Thoracic aorta (tissue), 2 donors: ENCODE results near the gene CHCHD4. TPM values are rescaled to one million over a fixed set of nuclear protein-coding genes. Genes with fewer than 3 reads are reported as not detected.

Experiments
- ATAC-seq: fragments of 150-250 bp; one replicate; pipeline ENCODE4 v1.8.0; 2017; ENCODE audit warnings: low read depth; ENCODE audit not compliant: insufficient number of reproducible peaks, low FRiP score
- DNase-seq: peaks from one replicate; pipeline ENCODE4 v3.0.0-alpha.2; 2020; ENCODE audit warnings: low spot score
- H3K27ac ChIP-seq, 2 donors: fragments of 200-600 bp; sonication (generic); 1 replicate in 1 of 2; 2 replicates in 1 of 2; pipeline ENCODE4 v1.5.1; 2016; ENCODE audit warnings: mild to moderate bottlenecking in 2 of 2, moderate library complexity in 2 of 2
- H3K27me3 ChIP-seq: fragments of 200-600 bp; sonication (generic); replicated peaks from 2 replicates; pipeline ENCODE4 v1.6.0; 2016; ENCODE audit warnings: mild to moderate bottlenecking; ENCODE audit not compliant: insufficient read depth
- H3K36me3 ChIP-seq: fragments of 200-600 bp; sonication (generic); one replicate; pipeline ENCODE4 v1.5.1; 2016
- H3K4me1 ChIP-seq, 2 donors: fragments of 200-600 bp; sonication (generic); 1 replicate in 1 of 2; 2 replicates in 1 of 2; pipeline versions ENCODE4 v1.5.1 to v1.6.0; 2016; ENCODE audit warnings: low read depth in 2 of 2, mild to moderate bottlenecking in 1 of 2; ENCODE audit not compliant: control insufficient read depth in 1 of 2
- H3K4me3 ChIP-seq: fragments of 200-600 bp; sonication (generic); 2 replicates; pipeline ENCODE4 v1.5.1; 2016; ENCODE audit warnings: mild to moderate bottlenecking
- H3K9me3 ChIP-seq: fragments of 200-600 bp; sonication (generic); 2 replicates; pipeline ENCODE4 v1.5.1; 2016
- total RNA-seq, 2 donors: library from RNA; depleted of rRNA; stranded (reverse); fragments of >200 nt; gene quantifications; one replicate each; pipeline versions ENCODE4 v1.1.0 to v1.2.3, GENCODE V29; 2016
- TF ChIP-seq, protein P1 (sequence below): fragments of 200-600 bp; sonication (generic); IDR thresholded peaks from one replicate; pipeline ENCODE4 v1.5.1; 2019; ENCODE audit warnings: antibody characterized with exemption

Gene CHCHD4
- total RNA-seq, 2 donors from 2014 or later, result 6.6 to 7.5 TPM

GRCh38 chr3:14157951-14158350 is 33.3 kb upstream of the CHCHD4 start:
- Histone ChIP-seq H3K27ac (no peak overlapping the region), H3K4me3 (no peak overlapping the region), H3K9me3 (peaks cover 12% of the 10 kb centered on the region), H3K4me1 (no peaks in the 10 kb centered on the region), H3K36me3 (peaks cover 77% of the 10 kb centered on the region), H3K27me3 (no peaks in the 10 kb centered on the region)
- DNase-seq, result no peak
- ATAC-seq, result no peak
- TF ChIP-seq, protein P1, sequence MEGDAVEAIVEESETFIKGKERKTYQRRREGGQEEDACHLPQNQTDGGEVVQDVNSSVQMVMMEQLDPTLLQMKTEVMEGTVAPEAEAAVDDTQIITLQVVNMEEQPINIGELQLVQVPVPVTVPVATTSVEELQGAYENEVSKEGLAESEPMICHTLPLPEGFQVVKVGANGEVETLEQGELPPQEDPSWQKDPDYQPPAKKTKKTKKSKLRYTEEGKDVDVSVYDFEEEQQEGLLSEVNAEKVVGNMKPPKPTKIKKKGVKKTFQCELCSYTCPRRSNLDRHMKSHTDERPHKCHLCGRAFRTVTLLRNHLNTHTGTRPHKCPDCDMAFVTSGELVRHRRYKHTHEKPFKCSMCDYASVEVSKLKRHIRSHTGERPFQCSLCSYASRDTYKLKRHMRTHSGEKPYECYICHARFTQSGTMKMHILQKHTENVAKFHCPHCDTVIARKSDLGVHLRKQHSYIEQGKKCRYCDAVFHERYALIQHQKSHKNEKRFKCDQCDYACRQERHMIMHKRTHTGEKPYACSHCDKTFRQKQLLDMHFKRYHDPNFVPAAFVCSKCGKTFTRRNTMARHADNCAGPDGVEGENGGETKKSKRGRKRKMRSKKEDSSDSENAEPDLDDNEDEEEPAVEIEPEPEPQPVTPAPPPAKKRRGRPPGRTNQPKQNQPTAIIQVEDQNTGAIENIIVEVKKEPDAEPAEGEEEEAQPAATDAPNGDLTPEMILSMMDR, result no peak

- H3K27me3 ChIP-seq, result no peaks in the 10 kb centered on the region
- peaks cover 8% of the 10 kb centered on the region for H3K9me3 ChIP-seq
- no peak overlapping the region for H3K27ac ChIP-seq
- no peak overlapping the region for H3K4me3 ChIP-seq
- ATAC-seq (no peak), DNase-seq (no peak)
- TF ChIP-seq, protein P1, result no peak
- no peaks in the 10 kb centered on the region for H3K4me1 ChIP-seq
- H3K36me3 ChIP-seq, result peaks cover 74% of the 10 kb centered on the region
Measured at GRCh38 chr3:14156843-14157561, 32.3 kb upstream of the CHCHD4 start.

DNA sequence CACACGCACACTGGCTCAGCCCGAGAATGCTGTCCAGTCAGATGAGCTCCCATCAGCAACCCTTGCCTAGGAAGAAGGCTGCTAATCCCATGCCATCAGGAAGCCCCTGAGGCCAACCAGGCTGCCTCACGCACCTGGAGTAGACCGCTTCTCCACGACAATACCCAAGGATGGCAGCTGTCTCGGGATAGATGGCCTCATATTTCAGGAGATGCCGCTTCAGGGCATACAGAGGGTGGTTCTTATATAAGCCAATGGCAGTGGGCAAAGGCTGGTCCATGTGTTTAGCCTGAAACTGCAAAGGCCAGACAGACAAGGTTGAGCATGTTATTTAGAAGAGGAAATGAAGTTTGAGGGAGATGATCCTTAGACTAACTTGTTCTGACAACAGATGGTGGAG is 31.5 kb upstream of the CHCHD4 start:
- ATAC-seq (no peak), DNase-seq (no peak)
- TF ChIP-seq, protein P1, result no peak
- peaks cover 2% of the 10 kb centered on the region for H3K9me3 ChIP-seq
- H3K4me1 ChIP-seq, result no peaks in the 10 kb centered on the region
- H3K36me3 ChIP-seq, result peaks cover 74% of the 10 kb centered on the region
- H3K27ac ChIP-seq, result no peak overlapping the region
- no peaks in the 10 kb centered on the region for H3K27me3 ChIP-seq
- no peak overlapping the region for H3K4me3 ChIP-seq

DNA sequence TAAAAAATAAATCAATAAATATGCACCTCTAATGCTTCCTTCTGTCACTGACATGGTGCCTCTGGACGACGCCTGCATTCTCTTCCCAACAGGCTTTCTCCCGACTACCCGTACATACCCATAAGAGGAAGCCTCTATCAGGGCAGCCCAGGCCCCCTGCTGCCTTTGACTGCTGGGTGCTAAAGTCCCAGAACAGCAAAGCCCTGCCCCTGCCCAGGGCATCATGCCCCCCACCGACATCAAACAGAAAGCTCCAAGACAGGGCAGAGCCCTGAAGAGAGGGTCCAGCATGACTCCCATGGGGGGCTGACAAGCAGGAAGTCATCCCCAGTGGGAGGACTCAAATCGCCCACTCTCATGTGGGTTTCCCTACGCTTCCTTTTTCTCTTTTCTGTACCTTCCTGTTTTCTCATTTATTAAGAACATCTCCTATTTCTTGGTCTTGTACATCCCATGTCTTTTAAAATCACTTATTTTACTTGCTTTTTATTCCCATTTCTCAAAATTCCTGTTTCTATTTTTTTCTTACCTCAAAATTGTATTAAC is 30.3 kb upstream of the CHCHD4 start:
- no peaks in the 10 kb centered on the region for H3K4me1 ChIP-seq
- H3K9me3 ChIP-seq, result no peaks in the 10 kb centered on the region
- H3K36me3 ChIP-seq, result peaks cover 72% of the 10 kb centered on the region
- no peak overlapping the region for H3K4me3 ChIP-seq
- H3K27me3 ChIP-seq, result no peaks in the 10 kb centered on the region
- H3K27ac ChIP-seq, result no peak overlapping the region
- ATAC-seq, result no peak
- no peak for DNase-seq
- TF ChIP-seq, protein P1, result no peak

DNA sequence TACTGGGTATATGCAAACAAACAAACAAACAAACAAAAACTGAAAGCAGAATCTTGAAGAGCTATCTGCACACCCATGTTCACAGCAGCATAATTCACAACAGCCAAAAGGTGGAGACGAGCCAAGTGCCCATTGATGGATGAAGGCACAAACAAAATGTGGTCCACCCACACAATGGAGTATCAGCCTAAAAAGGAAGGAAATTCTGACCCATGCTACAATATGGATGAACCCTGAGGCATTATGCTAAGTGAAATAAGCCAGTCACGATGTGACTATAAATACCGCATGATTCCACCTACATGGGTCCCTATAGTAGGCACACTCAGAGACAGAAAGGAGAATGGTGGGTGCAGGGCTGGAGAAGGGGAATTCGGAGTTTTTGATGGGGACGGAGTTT is 29.6 kb upstream of the CHCHD4 start:
- Histone ChIP-seq H3K4me3 (no peak overlapping the region), H3K9me3 (no peaks in the 10 kb centered on the region), H3K4me1 (no peaks in the 10 kb centered on the region), H3K27ac (no peak overlapping the region), H3K27me3 (no peaks in the 10 kb centered on the region), H3K36me3 (peaks cover 67% of the 10 kb centered on the region)
- no peak for ATAC-seq
- DNase-seq, result no peak
- TF ChIP-seq, protein P1, result no peak
